Measurements from ENCODE around the gene OR8K5. TPM values are rescaled to one million over a fixed set of nuclear protein-coding genes. Genes with fewer than 3 reads are reported as not detected.

The OR8K5 gene
- total and polyA plus RNA-seq, 2 donors (not counting 3 experiments of a cell fraction or from before 2014, with no cell fraction given): not detected

DNA sequence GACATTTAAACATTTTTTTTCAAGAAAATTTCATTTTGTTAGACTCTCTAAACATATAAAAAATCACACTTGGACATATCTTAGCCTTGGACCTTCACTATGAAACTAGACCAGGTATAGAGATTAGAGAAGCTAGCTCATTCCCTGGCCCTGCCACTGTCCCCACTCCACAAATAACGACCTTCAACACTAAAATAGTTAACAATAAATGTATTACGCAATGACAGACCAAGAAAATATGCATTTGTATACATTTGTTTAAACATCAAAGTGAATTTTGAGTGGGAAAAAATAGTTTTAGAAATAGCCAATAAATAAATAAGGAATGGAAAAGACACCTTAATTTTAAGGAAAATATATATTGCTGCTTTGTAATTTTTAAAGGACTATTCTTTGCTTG is 37.2 kb upstream of the OR8K5 start:
- intact Hi-C loops (cut with micrococcal nuclease): no loop called here

More for the DNA sequence above, 37.2 kb upstream of the OR8K5 start:
- Histone ChIP-seq H3K4me1 (ENCODE audit: control insufficient read depth, extremely low read depth, insufficient read depth, low read length) (no peaks in the 10 kb centered on the region), H3K4me2 (ENCODE audit: insufficient read depth, low read length) (no peak overlapping the region), H3K9ac (replicated peaks; ENCODE audit: extremely low read depth, insufficient read depth, low read length) (no peak overlapping the region), H3K9me1 (replicated peaks; ENCODE audit: control insufficient read depth, extremely low read depth, insufficient read depth, low read length) (no peaks in the 10 kb centered on the region), H3K36me3 (ENCODE audit: control insufficient read depth in 2 of 2, extremely low read depth in 1 of 2, insufficient read depth in 2 of 2, low read length in 2 of 2) (no peaks in the 10 kb centered on the region), H2AFZ (ENCODE audit: low read depth, low read length) (no peak overlapping the region), H3K27me3 (ENCODE audit: control insufficient read depth in 2 of 2, insufficient read depth in 2 of 2, low read length in 2 of 2) (no peaks in the 10 kb centered on the region), H3K27ac (ENCODE audit: insufficient read depth, low read depth, low read length) (no peak overlapping the region), H3K4me3 (replicated peaks in 1 of 3; ENCODE audit: insufficient read depth in 1 of 3, low read depth in 1 of 3, low read length in 3 of 3) (no peak overlapping the region), H4K20me1 (replicated peaks; ENCODE audit: control insufficient read depth, extremely low read depth, insufficient read depth, low read length) (no peaks in the 10 kb centered on the region), H3K9me3 (replicated peaks; ENCODE audit: control insufficient read depth, insufficient read depth, low read length) (no peaks in the 10 kb centered on the region), H3K79me2 (ENCODE audit: control insufficient read depth, insufficient read depth, low read length) (no peaks in the 10 kb centered on the region)
- no TSS peak for BruUV-seq (replicated peaks)
- FAIRE-seq (no peak), DNase-seq (ENCODE audit: low read depth, low spot score) (no peak)
- ChIA-PET POLR2A (no interaction called here), CTCF (no interaction called here)
- dilution Hi-C loops (cut with MboI; ENCODE audit: extremely low pct_ligation_motif_present, low sequenced_read_pairs): no loop called here
- TF ChIP-seq POLR2AphosphoS5 (IDR thresholded peaks at IDR 0.05; ENCODE audit: insufficient read depth, low read depth, low read length) (no peak), MYC (IDR thresholded peaks at IDR 0.05; ENCODE audit: low read depth, low read length) (no peak), EZH2 (IDR thresholded peaks at IDR 0.05; ENCODE audit: borderline replicate concordance, low read depth, low read length, severe bottlenecking) (no peak), POLR2A (IDR thresholded peaks at IDR 0.05; ENCODE audit: low read depth, low read length) (no peak), JUN (IDR thresholded peaks at IDR 0.05; ENCODE audit: borderline replicate concordance, insufficient read depth, insufficient read length, low read depth) (no peak), FOS (IDR thresholded peaks at IDR 0.05; ENCODE audit: borderline replicate concordance, insufficient read depth, low read length) (no peak), GATA2 (IDR thresholded peaks at IDR 0.05; ENCODE audit: insufficient read depth, insufficient read length, low read depth, low read length) (no peak)
- TF ChIP-seq, protein P1, sequence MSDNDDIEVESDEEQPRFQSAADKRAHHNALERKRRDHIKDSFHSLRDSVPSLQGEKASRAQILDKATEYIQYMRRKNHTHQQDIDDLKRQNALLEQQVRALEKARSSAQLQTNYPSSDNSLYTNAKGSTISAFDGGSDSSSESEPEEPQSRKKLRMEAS (IDR thresholded peaks at IDR 0.05; ENCODE audit: insufficient read depth, insufficient read length): no peak
- TF ChIP-seq, protein P2, sequence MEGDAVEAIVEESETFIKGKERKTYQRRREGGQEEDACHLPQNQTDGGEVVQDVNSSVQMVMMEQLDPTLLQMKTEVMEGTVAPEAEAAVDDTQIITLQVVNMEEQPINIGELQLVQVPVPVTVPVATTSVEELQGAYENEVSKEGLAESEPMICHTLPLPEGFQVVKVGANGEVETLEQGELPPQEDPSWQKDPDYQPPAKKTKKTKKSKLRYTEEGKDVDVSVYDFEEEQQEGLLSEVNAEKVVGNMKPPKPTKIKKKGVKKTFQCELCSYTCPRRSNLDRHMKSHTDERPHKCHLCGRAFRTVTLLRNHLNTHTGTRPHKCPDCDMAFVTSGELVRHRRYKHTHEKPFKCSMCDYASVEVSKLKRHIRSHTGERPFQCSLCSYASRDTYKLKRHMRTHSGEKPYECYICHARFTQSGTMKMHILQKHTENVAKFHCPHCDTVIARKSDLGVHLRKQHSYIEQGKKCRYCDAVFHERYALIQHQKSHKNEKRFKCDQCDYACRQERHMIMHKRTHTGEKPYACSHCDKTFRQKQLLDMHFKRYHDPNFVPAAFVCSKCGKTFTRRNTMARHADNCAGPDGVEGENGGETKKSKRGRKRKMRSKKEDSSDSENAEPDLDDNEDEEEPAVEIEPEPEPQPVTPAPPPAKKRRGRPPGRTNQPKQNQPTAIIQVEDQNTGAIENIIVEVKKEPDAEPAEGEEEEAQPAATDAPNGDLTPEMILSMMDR (IDR thresholded peaks at IDR 0.05; ENCODE audit: extremely low read depth in 1 of 2, insufficient read depth in 1 of 2, low read depth in 1 of 2, low read length in 2 of 2): no peak

All from endothelial cell of umbilical vein (primary cell).